Urothelium cell line (cell line): ENCODE measurements around the gene CD33.
"Not testable (repeated sequence)": the region's sequence is repeated elsewhere in the genome, so short reads cannot be mapped to it uniquely, and the experiment has no call there.

Experiments
- DNase-seq: peaks from one replicate; pipeline ENCODE4 v3.0.0; 2011; ENCODE audit warnings: low spot score, mixed read lengths
- FAIRE-seq: peaks from 2 replicates; lab custom pipeline; 2011; peaks lifted over from hg19 to GRCh38; lab: Jason Lieb, UNC

The CD33 gene

DNA sequence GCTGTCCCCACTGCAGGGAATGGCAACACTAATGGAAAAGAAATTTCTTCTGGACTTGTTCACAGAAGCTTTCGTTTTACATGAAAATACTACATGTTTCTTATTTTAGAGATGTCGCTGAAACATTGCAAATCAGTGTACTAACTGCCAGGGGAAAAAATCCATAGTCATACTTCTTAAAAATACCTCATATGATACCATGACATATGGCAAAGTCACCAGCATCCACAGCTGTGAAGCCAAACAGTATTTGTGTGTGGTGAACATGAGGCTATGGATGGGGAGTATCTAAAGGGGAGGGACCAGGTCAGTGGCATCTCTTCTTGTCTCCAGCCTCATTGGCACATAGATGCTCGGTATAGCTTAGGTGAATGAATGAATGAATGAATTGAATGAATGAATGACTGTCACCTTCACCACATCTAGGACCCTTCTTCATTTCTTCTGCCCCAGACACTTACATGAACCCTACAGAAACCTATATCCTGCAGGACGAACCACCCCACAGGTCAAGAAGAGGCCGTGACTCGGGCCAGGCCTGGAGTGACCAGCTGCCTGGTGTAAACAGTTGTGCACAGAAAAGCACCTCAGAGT is 14.6 kb upstream of the CD33 start:
- FAIRE-seq, result no peak
- DNase-seq, result no peak

- FAIRE-seq, result peak; percentile 62
- not testable (repeated sequence) for DNase-seq
Observed at GRCh38 chr19:51210874-51211361, 14.0 kb upstream of the CD33 start.

DNA sequence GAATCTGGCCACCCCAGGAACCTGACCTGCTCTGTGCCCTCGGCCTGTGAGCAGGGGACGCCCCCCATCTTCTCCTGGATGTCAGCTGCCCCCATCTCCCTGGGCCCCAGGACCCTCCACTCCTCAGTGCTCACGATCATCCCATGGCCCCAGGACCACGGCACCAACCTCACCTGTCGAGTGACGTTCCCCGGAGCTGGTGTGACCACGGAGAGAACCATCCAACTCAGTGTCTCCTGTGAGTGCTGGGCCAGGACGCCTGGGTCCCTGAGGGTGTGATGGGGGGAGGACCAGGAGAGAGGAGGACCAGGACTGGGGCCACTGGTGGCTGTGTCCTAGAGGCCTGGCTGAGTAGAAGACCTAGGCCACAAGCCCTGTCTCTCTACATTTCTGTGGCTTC is 13.0 kb upstream of the CD33 start:
- DNase-seq, result no peak
- FAIRE-seq, result no peak

DNA sequence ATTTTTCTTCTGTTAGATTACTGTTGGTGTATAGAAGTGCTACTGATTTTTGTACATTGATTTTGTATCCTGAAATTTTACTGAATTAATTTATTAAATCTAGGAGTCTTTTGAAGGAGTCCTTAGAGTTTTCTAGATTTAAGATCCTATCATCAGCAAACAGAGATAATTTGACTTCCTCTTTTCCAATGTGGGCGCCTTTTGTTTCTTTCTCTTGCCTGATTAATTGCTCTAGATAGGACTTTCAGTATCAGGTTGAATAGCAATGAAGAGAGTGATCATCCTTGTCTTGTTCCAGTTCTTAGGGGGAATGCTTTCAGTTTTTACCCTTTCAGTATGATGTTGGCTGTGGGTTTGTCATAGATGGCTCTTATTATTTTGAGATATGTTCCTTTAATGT is 5.6 kb upstream of the CD33 start:
- no peak for FAIRE-seq
- no peak for DNase-seq

GRCh38 chr19:51219971-51220370 is 4.9 kb upstream of the CD33 start:
- no peak for DNase-seq
- FAIRE-seq, result no peak

DNA sequence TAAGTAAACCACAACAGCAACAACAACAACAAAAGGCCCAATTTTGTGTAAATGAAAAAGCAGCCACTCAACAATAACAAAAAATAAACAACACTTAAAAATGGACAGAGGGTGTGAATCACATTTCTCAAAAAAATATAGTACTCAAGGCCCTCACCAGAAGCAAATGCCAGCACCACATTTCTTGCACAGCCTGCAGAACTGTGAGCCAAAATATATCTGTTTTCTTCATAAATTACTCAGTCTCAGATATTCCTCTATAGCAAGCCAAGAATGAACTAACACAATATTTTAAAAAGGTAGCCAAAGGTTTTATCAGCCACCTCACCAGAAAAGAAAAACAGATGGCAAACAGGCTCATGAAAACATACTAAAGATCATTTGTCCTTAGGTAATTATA is 3.9 kb upstream of the CD33 start:
- FAIRE-seq (no peak), DNase-seq (no peak)

DNA sequence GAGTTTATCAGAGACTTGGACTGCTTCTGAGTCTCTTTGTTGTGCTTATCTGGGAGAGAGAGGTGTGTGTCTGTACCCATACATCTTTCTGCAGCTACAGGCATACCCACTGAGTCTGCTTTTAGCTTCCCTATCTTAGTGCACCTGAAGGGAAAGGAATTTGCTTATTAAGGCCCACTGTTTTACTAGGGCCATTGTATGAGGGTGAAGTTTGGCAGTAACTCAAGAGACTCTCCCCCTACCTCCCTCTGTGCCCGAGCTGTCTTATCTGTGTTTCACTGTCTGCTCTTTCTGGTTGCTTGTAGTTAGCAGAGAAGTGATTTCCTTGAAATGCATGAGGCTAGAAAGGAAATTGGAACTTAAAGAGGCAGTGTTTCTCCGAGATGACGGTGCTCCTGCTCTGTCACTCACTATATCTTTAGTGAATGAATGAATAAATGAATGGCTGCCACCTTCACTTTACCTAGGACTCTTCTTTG is 678 bp upstream of the CD33 start:
- DNase-seq (no peak), FAIRE-seq (no peak)

GRCh38 chr19:51226067-51226466 is 1.2 kb downstream of the CD33 start:
- DNase-seq (no peak), FAIRE-seq (no peak)

GRCh38 chr19:51227326-51227725 is 2.4 kb downstream of the CD33 start:
- FAIRE-seq (no peak), DNase-seq (no peak)

DNA sequence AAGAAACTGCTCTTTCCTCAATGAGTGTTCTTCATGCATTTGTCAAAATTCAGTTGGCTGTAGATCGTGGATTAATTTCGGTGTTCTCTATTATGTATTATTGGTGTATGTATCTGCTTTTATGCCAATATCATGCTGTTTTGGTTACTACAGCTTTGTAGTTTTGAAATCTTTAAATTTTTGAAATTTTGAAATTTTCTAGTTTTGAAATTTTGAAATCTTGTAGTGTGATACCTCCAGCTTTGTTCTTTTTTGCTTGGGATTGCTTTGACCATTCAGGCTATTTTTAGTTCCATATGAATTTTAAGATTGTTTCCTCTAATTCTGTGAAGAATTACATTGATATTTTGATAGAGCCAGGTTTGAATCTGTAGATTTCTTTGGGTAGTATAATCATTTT is 3.1 kb downstream of the CD33 start:
- DNase-seq (no peak), FAIRE-seq (no peak)

DNA sequence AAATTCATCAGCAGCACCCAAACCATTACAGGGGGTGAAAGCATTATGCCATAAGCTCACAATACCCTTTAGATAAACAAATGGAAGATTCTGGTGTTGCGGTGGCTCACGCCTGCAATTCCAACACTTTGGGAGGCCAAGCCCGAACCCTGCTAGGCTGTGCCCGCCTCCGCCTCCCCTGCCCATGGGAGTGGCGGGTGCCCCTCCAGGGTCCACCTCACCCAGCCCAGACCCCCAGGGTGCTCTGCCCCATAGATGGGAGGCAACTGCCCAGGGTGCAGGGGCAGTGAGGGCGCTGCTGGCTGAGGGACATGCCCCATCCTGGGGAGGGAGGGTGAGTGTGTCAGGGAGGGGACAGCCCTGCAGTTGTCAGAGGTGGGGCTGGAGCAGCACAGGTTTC is 16.0 kb downstream of the CD33 start:
- DNase-seq (no peak), FAIRE-seq (no peak)

DNA sequence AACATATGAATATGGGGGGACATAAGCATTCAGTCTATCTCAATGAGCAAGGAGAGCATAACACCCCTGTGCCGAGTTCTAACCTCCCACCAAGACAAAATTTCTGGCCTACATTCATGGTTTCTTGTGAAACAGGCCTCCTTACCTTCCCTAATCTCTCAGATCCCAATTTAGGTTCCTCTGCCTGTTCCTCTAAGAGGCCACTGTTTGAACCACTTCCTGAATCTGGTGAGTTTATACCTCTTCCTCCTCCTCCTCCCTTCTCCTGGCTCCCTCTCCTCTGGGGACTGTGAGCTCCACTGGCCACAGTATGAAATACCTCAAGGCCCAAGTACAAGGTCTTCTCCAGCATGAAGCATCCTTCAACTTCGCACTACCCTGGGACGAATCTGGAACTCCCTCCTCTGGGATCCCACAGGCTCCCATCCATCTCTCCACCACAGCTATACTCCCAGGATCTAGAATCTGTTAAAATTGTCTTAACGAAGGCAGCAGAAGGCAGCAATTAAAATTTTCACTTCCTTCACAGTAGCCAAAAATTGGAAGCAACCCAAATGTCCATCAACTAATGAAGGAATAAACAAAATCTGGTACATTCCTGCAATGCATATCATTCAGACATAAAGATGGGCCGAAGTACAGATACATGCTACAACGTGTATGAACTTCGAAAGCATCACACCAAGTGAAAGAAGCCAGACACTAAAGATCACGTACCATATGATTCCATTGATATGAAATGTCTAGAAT is 18.2 kb downstream of the CD33 start:
- no peak for DNase-seq
- FAIRE-seq, result no peak

GRCh38 chr19:51246164-51246552 is 21.3 kb downstream of the CD33 start:
- FAIRE-seq (no peak), DNase-seq (no peak)

DNA sequence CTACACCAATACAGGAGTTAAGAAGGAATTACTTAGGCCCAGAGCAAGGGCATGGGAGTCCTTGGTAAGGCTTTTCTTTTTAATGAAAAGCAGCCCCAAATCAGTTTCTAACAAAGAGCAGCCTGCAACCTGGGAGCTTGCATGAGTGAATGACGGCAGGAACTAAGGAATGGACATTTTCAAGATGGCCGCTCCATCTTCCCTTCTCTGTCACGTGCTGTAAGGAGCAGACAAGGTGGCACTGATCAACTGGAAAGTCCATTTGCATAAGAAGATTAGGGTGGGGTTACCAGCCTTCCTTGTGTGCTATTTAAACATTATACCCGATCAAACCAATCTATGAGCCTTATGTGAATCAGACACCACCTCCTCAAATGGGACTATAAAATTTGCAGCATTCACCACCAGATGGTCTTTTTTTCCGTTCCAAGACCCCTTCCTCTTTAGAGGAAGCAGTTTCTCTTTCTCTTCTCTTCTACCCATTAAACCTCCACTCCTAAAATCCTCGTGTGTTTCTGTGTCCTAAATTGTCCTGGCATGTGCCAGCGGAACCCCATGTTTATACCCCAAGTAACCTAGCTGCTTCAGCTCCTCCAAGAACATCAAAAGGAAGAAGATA is 23.2 kb downstream of the CD33 start:
- no peak for FAIRE-seq
- no peak for DNase-seq

- FAIRE-seq (no peak), DNase-seq (no peak)
Observed at GRCh38 chr19:51250786-51251467, 26.0 kb downstream of the CD33 start, which contains the start of gene SIGLECL1. SIGLECL1 (plus strand) TSS chr19:51251080; CDS start chr19:51264073, 12,993 bp downstream.

DNA sequence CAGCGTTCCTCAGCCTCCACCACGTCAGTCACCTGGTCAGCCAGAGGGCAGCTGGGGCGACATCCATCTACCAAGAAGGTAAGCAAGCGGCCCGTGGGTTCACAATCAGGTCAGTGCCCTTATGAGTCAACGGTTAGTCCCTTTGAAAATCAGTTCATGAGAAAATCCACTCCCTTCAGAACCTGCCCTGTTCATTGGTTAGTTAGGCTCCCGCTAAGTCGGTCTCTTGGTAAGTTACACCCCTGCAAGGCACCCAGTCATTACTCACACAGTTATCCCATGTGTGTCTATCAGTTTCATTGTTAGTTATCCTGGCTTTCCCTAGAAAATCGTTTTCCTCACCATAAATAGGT is 26.6 kb downstream of the CD33 start:
- FAIRE-seq (no peak), DNase-seq (no peak)

- DNase-seq (no peak), FAIRE-seq (no peak)
Observed at GRCh38 chr19:51252306-51253079, 27.6 kb downstream of the CD33 start.

GRCh38 chr19:51253088-51253806 is 28.4 kb downstream of the CD33 start:
- no peak for FAIRE-seq
- DNase-seq, result no peak

DNA sequence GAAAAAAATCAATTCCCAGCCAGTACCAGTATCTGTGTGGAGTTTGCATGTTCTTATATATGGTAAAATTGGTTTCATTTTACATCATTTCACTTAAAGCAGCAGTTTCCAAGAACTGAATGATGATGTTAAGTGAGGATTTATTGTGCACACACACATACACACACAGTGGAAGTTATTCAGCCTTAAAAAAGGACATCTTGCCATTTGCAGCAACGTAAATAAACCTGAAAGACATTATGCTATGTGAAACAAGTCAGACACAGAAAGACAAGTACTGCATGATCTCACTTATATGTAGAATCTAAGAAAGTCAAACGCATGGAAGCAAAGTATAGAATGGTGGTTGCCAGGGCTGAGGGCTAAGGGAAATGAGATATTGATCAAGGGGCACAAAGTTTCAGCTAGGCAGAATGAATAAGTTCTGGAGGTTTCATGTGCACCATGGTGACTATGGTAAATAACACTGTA is 31.3 kb downstream of the CD33 start:
- FAIRE-seq, result peak; percentile 30

GRCh38 chr19:51257471-51257870 is 32.6 kb downstream of the CD33 start:
- DNase-seq (no peak), FAIRE-seq (no peak)

More for the DNA sequence above, 31.3 kb downstream of the CD33 start:
- DNase-seq, result no peak
